ENCODE data around the gene MBD2.

Gene MBD2

DNA sequence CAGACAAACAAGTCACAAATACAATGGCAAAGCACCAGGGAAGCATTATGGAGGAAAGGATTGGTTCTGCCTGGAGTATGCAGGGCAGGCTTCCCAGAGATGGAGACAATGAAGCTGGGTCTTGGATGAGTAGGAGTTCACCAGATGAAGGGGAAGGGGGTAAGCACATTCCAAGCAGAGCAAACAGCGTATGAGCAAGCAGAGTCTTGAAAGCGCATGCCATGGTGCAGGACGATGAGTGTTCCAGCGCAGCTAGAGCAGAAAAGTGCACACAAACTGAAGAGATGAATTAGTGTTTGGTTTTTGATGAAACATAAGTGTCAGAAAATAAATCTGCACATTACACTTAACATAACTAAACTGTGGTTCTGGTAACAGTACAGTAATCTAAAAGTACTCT is 21.6 kb downstream of the MBD2 start:
- H3K4me3 ChIP-seq = no peak overlapping the region
- peaks cover 10 to 27% (median 18%) of the 10 kb centered on the region in 10 experiments; a peak in 19 of 20 replicates for H3K4me1 ChIP-seq
- peaks cover 68 to 78% (median 73%) of the 10 kb centered on the region in 11 experiments for H3K36me3 ChIP-seq
- no peak overlapping the region for H3K9ac ChIP-seq
- peaks cover 35 to 88% (median 55%) of the 10 kb centered on the region in 11 experiments; a peak in 21 of 22 replicates for H4K20me1 ChIP-seq
- TF ChIP-seq Cebpa-rat (IDR thresholded peaks at IDR 0.05) = no peak
- no peak overlapping the region for H3K4me2 ChIP-seq
- peaks cover 0 to 8% (median 5%) of the 10 kb centered on the region in 11 experiments; a peak in 7 of 22 replicates for H3K9me3 ChIP-seq (replicated peaks in 1 of 11)
- no peak overlapping the region for H3K27ac ChIP-seq
- no peaks in the 10 kb centered on the region for H3K27me3 ChIP-seq

- TF ChIP-seq Cebpa-rat (IDR thresholded peaks at IDR 0.05) = no peak
- no peak overlapping the region for H3K4me3 ChIP-seq
- peaks cover 14 to 85% (median 35%) of the 10 kb centered on the region in 11 experiments; a peak in 18 of 22 replicates for H4K20me1 ChIP-seq
- peaks cover 55 to 93% (median 72%) of the 10 kb centered on the region in 11 experiments for H3K36me3 ChIP-seq
- H3K9me3 ChIP-seq (replicated peaks in 1 of 11) = peaks cover 0 to 8% (median 2%) of the 10 kb centered on the region in 11 experiments; a peak in 7 of 22 replicates
- no peaks in the 10 kb centered on the region for H3K4me1 ChIP-seq
- H3K27ac ChIP-seq = no peak overlapping the region
- H3K27me3 ChIP-seq = no peaks in the 10 kb centered on the region
- no peak overlapping the region for H3K4me2 ChIP-seq
- H3K9ac ChIP-seq = no peak overlapping the region
Measured at GRCh38 chr18:54197747-54198411, 26.6 kb downstream of the MBD2 start.

DNA sequence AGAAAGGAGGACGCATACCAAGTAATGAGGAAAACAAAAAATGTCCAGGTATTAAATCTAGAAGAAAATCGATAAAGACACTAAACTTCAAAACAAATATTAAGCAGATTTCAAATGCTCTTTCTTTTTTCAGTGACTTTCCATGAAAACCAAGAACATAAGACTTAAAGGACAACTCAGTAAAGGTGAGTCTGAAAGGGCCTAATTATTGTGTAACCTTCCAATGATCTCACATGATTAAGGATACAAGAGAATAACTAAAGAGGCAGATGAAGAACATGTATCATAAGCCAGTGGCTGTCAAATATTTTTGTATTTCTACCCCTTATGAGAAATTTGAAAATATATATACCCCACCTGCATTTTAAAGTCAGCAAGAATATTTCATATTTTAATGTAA is 30.7 kb downstream of the MBD2 start:
- Histone ChIP-seq H3K9ac (no peak overlapping the region), H3K4me2 (no peak overlapping the region), H3K4me3 (no peak overlapping the region), H4K20me1 (peaks cover 14 to 98% (median 56%) of the 10 kb centered on the region in 11 experiments; a peak in 19 of 22 replicates), H3K27ac (no peak overlapping the region), H3K4me1 (no peaks in the 10 kb centered on the region), H3K9me3 (replicated peaks in 1 of 11) (no peaks in the 10 kb centered on the region), H3K27me3 (no peaks in the 10 kb centered on the region), H3K36me3 (peaks cover 42 to 93% (median 64%) of the 10 kb centered on the region in 11 experiments)
- no peak for TF ChIP-seq Cebpa-rat (IDR thresholded peaks at IDR 0.05)

GRCh38 chr18:54192900-54193299 is 31.6 kb downstream of the MBD2 start:
- Histone ChIP-seq H3K36me3 (peaks cover 40 to 92% (median 63%) of the 10 kb centered on the region in 11 experiments), H3K4me1 (no peaks in the 10 kb centered on the region), H3K4me3 (no peak overlapping the region), H3K27ac (no peak overlapping the region), H3K4me2 (no peak overlapping the region), H3K9me3 (replicated peaks in 1 of 11) (no peaks in the 10 kb centered on the region), H3K9ac (no peak overlapping the region), H4K20me1 (peaks cover 14 to 94% (median 47%) of the 10 kb centered on the region in 11 experiments; a peak in 19 of 22 replicates), H3K27me3 (no peaks in the 10 kb centered on the region)
- no peak for TF ChIP-seq Cebpa-rat (IDR thresholded peaks at IDR 0.05)

DNA sequence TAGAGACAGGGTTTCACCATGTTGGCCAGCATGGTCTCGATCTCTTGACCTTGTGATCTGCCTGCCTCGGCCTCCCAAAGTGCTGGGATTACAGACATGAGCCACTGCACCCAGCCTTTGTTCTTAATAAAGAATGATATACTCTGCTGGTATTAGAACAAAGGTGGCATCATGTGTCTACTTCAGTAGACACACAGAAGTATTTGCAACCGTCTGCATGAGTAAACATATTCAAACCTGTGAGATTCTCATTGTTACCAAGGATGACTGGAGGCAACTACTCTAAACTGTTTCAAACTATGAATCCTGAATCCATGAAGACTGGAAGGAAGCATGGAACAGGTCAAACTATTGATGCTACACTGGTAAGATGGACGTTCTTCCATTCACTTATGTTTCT is 32.1 kb downstream of the MBD2 start:
- no peaks in the 10 kb centered on the region for H3K27me3 ChIP-seq
- no peaks in the 10 kb centered on the region for H3K4me1 ChIP-seq
- H3K36me3 ChIP-seq = peaks cover 40 to 92% (median 63%) of the 10 kb centered on the region in 11 experiments
- H3K27ac ChIP-seq = no peak overlapping the region
- H3K4me2 ChIP-seq = no peak overlapping the region
- no peaks in the 10 kb centered on the region for H3K9me3 ChIP-seq (replicated peaks in 1 of 11)
- no peak for TF ChIP-seq Cebpa-rat (IDR thresholded peaks at IDR 0.05)
- H3K4me3 ChIP-seq = no peak overlapping the region
- H3K9ac ChIP-seq = no peak overlapping the region
- H4K20me1 ChIP-seq = peaks cover 14 to 93% (median 44%) of the 10 kb centered on the region in 11 experiments; a peak in 19 of 22 replicates

DNA sequence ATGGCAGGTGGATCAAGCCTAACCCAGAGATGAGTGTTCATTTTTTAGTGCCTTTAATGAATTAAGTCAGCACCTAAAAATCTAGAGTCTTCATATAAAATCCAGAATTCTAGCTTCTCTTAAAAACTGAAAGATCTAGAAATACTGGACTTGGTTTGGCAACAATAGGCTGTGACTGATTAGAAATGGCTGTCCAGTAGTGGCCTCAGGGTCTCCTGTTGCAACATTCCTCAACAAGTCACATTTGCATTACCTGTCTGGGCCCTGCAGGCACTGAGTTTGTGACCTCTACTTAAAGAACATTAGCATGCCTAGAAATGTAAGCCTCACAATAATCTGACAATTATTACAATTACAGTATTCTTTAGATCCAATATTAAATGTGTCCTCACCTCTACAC is 33.1 kb downstream of the MBD2 start:
- no peak overlapping the region for H3K4me3 ChIP-seq
- H3K9me3 ChIP-seq (replicated peaks in 1 of 11) = no peaks in the 10 kb centered on the region
- H3K9ac ChIP-seq = no peak overlapping the region
- H3K4me2 ChIP-seq = no peak overlapping the region
- peaks cover 11 to 86% (median 44%) of the 10 kb centered on the region in 11 experiments; a peak in 18 of 22 replicates for H4K20me1 ChIP-seq
- H3K4me1 ChIP-seq = 0 out of 20 replicates have a peak, but pooled peaks cover 0 to 5% (median 0%) of the 10 kb centered on the region in 10 experiments
- H3K27ac ChIP-seq = no peak overlapping the region
- TF ChIP-seq Cebpa-rat (IDR thresholded peaks at IDR 0.05) = no peak
- H3K36me3 ChIP-seq = peaks cover 48 to 92% (median 66%) of the 10 kb centered on the region in 11 experiments
- H3K27me3 ChIP-seq = no peaks in the 10 kb centered on the region

DNA sequence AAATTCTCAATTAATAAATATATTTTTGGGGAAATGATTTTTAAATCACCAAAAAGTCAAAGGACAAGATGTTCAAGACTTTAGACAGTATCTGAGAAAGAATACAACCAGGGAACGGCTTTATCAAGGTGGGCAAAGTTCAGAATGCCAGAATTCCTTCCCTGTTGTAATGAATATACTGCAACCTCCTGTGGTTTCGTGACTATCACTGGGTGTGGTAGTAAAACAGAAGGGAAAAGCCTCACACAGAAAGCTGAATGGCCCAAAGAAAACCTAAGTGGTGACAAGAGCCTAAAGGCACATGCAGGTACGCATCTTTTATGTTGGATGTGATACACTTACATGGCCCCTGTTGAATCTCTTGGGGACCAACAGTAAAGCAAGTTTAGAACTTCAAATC is 37.1 kb downstream of the MBD2 start:
- H3K27ac ChIP-seq = no peak overlapping the region
- H3K27me3 ChIP-seq = no peaks in the 10 kb centered on the region
- peaks cover 76 to 97% (median 83%) of the 10 kb centered on the region in 11 experiments for H3K36me3 ChIP-seq
- no peak overlapping the region for H3K9ac ChIP-seq
- H4K20me1 ChIP-seq = peaks cover 0 to 88% (median 33%) of the 10 kb centered on the region in 11 experiments; a peak in 18 of 22 replicates
- no peak overlapping the region for H3K4me3 ChIP-seq
- TF ChIP-seq Cebpa-rat (IDR thresholded peaks at IDR 0.05) = no peak
- H3K4me1 ChIP-seq = peaks cover 0 to 10% (median 0%) of the 10 kb centered on the region in 10 experiments; a peak in 5 of 20 replicates
- H3K4me2 ChIP-seq = no peak overlapping the region
- no peaks in the 10 kb centered on the region for H3K9me3 ChIP-seq (replicated peaks in 1 of 11)

GRCh38 chr18:54184836-54185235 is 39.6 kb downstream of the MBD2 start:
- Histone ChIP-seq H3K4me2 (no peak overlapping the region), H4K20me1 (peaks cover 0 to 79% (median 21%) of the 10 kb centered on the region in 11 experiments; a peak in 17 of 22 replicates), H3K4me3 (no peak overlapping the region), H3K27me3 (no peaks in the 10 kb centered on the region), H3K4me1 (peaks cover 0 to 17% (median 0%) of the 10 kb centered on the region in 10 experiments; a peak in 5 of 20 replicates), H3K9ac (no peak overlapping the region), H3K36me3 (peaks cover 67 to 94% (median 81%) of the 10 kb centered on the region in 11 experiments), H3K9me3 (replicated peaks in 1 of 11) (no peaks in the 10 kb centered on the region), H3K27ac (no peak overlapping the region)
- TF ChIP-seq Cebpa-rat (IDR thresholded peaks at IDR 0.05) = no peak

DNA sequence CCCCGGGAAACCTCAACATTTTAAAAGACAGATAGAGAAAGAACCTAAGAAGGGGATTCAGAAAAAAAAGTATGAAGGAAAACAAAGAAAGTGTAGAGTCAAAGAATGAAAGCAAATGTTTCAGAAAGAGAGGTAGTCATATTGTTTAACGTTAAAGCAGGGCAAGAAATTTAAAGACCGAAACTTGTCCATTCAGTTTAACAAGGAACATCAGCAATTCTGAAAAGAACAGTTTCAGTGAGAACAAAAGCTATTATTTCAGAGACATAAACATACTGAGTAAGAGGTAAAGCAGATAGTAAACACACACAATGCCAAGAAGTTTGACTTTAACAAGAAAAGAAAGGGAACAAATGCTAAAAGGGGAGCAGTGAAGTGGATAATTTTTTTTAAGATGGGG is 41.1 kb downstream of the MBD2 start:
- Histone ChIP-seq H3K4me3 (no peak overlapping the region), H3K36me3 (peaks cover 60 to 91% (median 76%) of the 10 kb centered on the region in 11 experiments), H3K9ac (no peak overlapping the region), H3K9me3 (replicated peaks in 1 of 11) (no peaks in the 10 kb centered on the region), H3K4me1 (peaks cover 0 to 17% (median 0%) of the 10 kb centered on the region in 10 experiments; a peak in 5 of 20 replicates), H3K27me3 (no peaks in the 10 kb centered on the region), H3K27ac (no peak overlapping the region), H3K4me2 (no peak overlapping the region), H4K20me1 (peaks cover 0 to 74% (median 16%) of the 10 kb centered on the region in 11 experiments; a peak in 14 of 22 replicates)
- TF ChIP-seq Cebpa-rat (IDR thresholded peaks at IDR 0.05) = no peak

All from BLaER1 treated with 17β-estradiol and CSF1 and Interleukin-3, amounts not matched to agents 10 nM and 100 nM (cell line).